ENCODE measurements around the gene UST.
"Not testable (repeated sequence)": the region's sequence is repeated elsewhere in the genome, so short reads cannot be mapped to it uniquely, and the experiment has no call there.

The UST gene

GRCh38 chr6:148846778-148847761, 100.2 kb downstream of the UST start:
- no peaks in the 10 kb centered on the region for H3K27me3 Mint-ChIP-seq
- H3K36me3 Mint-ChIP-seq (ENCODE audit: insufficient read depth) = no peaks in the 10 kb centered on the region
- H3K9me3 Mint-ChIP-seq = no peaks in the 10 kb centered on the region
- DNase-seq = no peak
- H3K4me1 Mint-ChIP-seq (ENCODE audit: low read depth in 2 of 2) = peaks cover 5 to 16% of the 10 kb centered on the region in 2 donors
- H3K27ac Mint-ChIP-seq = peak overlapping the region in 1 of 2 donors; percentile 25
- ATAC-seq (replicated peaks) = no peak
- no peak overlapping the region for H3K4me3 Mint-ChIP-seq

GRCh38 chr6:148848915-148849314, 102.1 kb downstream of the UST start:
- H3K4me1 Mint-ChIP-seq (ENCODE audit: low read depth in 2 of 2) = peaks cover 5 to 9% of the 10 kb centered on the region in 2 donors
- ATAC-seq (replicated peaks) (no peak), DNase-seq (no peak)
- no peaks in the 10 kb centered on the region for H3K9me3 Mint-ChIP-seq
- H3K36me3 Mint-ChIP-seq (ENCODE audit: insufficient read depth) = no peaks in the 10 kb centered on the region
- no peak overlapping the region for H3K27ac Mint-ChIP-seq
- no peaks in the 10 kb centered on the region for H3K27me3 Mint-ChIP-seq
- no peak overlapping the region for H3K4me3 Mint-ChIP-seq

- not testable (repeated sequence) for DNase-seq; H3K36me3 Mint-ChIP-seq (ENCODE audit: insufficient read depth); H3K27ac Mint-ChIP-seq; ATAC-seq (replicated peaks); H3K4me3 Mint-ChIP-seq; H3K9me3 Mint-ChIP-seq; H3K27me3 Mint-ChIP-seq
- H3K4me1 Mint-ChIP-seq (ENCODE audit: low read depth in 2 of 2) = peaks cover 5 to 10% of the 10 kb centered on the region in 2 donors
These were observed 102.6 kb downstream of the UST start for GRCh38 chr6:148849449-148849848.

- H3K27me3 Mint-ChIP-seq = no peaks in the 10 kb centered on the region
- no peak overlapping the region for H3K27ac Mint-ChIP-seq
- H3K36me3 Mint-ChIP-seq (ENCODE audit: insufficient read depth) = no peaks in the 10 kb centered on the region
- no peaks in the 10 kb centered on the region for H3K9me3 Mint-ChIP-seq
- H3K4me3 Mint-ChIP-seq = no peak overlapping the region
- H3K4me1 Mint-ChIP-seq (ENCODE audit: low read depth in 2 of 2) = peaks cover 7 to 11% of the 10 kb centered on the region in 2 donors
- DNase-seq (no peak), ATAC-seq (replicated peaks) (no peak)
These were observed 104.1 kb downstream of the UST start for GRCh38 chr6:148850964-148851363.

- ATAC-seq (replicated peaks) (no peak), DNase-seq (no peak)
- Mint-ChIP-seq H3K9me3 (no peaks in the 10 kb centered on the region), H3K36me3 (ENCODE audit: insufficient read depth) (no peaks in the 10 kb centered on the region), H3K27me3 (no peaks in the 10 kb centered on the region), H3K27ac (no peak overlapping the region), H3K4me3 (no peak overlapping the region), H3K4me1 (ENCODE audit: low read depth in 2 of 2) (peaks cover 5 to 11% of the 10 kb centered on the region in 2 donors)
These were observed 105.1 kb downstream of the UST start for GRCh38 chr6:148851683-148852556.

GRCh38 chr6:148852688-148853087, 105.9 kb downstream of the UST start:
- Mint-ChIP-seq H3K27me3 (no peaks in the 10 kb centered on the region), H3K27ac (no peak overlapping the region), H3K4me1 (ENCODE audit: low read depth in 2 of 2) (peaks cover 10 to 17% of the 10 kb centered on the region in 2 donors), H3K9me3 (no peaks in the 10 kb centered on the region), H3K4me3 (no peak overlapping the region), H3K36me3 (ENCODE audit: insufficient read depth) (no peaks in the 10 kb centered on the region)
- DNase-seq = no peak
- no peak for ATAC-seq (replicated peaks)

- not testable (repeated sequence) for H3K36me3 Mint-ChIP-seq (ENCODE audit: insufficient read depth); ATAC-seq (replicated peaks); H3K27me3 Mint-ChIP-seq; DNase-seq; H3K9me3 Mint-ChIP-seq; H3K4me3 Mint-ChIP-seq; H3K27ac Mint-ChIP-seq
- peaks cover 10 to 21% of the 10 kb centered on the region in 2 donors for H3K4me1 Mint-ChIP-seq (ENCODE audit: low read depth in 2 of 2)
These were observed 106.3 kb downstream of the UST start for GRCh38 chr6:148853113-148853512.

- Mint-ChIP-seq H3K27ac (peak overlapping the region in 1 of 2 donors; percentile 19), H3K36me3 (ENCODE audit: insufficient read depth) (no peaks in the 10 kb centered on the region), H3K9me3 (no peaks in the 10 kb centered on the region), H3K4me1 (ENCODE audit: low read depth in 2 of 2) (peaks cover 13 to 28% of the 10 kb centered on the region in 2 donors), H3K4me3 (no peak overlapping the region), H3K27me3 (no peaks in the 10 kb centered on the region)
- DNase-seq = no peak
- ATAC-seq (replicated peaks) = no peak
These were observed 107.3 kb downstream of the UST start for GRCh38 chr6:148854096-148854495.

- H3K9me3 Mint-ChIP-seq = no peaks in the 10 kb centered on the region
- H3K36me3 Mint-ChIP-seq (ENCODE audit: insufficient read depth) = no peaks in the 10 kb centered on the region
- DNase-seq (no peak), ATAC-seq (replicated peaks) (no peak)
- peaks cover 13 to 25% of the 10 kb centered on the region in 2 donors for H3K4me1 Mint-ChIP-seq (ENCODE audit: low read depth in 2 of 2)
- no peak overlapping the region for H3K27ac Mint-ChIP-seq
- no peak overlapping the region for H3K4me3 Mint-ChIP-seq
- H3K27me3 Mint-ChIP-seq = no peaks in the 10 kb centered on the region
These were observed 108.2 kb downstream of the UST start for GRCh38 chr6:148854992-148855391.

- no peaks in the 10 kb centered on the region for H3K36me3 Mint-ChIP-seq (ENCODE audit: insufficient read depth)
- no peak overlapping the region for H3K4me3 Mint-ChIP-seq
- ATAC-seq (replicated peaks) = no peak
- no peaks in the 10 kb centered on the region for H3K9me3 Mint-ChIP-seq
- no peak overlapping the region for H3K27ac Mint-ChIP-seq
- peaks cover 13 to 25% of the 10 kb centered on the region in 2 donors for H3K4me1 Mint-ChIP-seq (ENCODE audit: low read depth in 2 of 2)
- no peaks in the 10 kb centered on the region for H3K27me3 Mint-ChIP-seq
- no peak for DNase-seq
These were observed 108.9 kb downstream of the UST start for GRCh38 chr6:148855744-148856143.

GRCh38 chr6:148857798-148858390, 111.1 kb downstream of the UST start:
- ATAC-seq (replicated peaks) (no peak), DNase-seq (no peak)
- Mint-ChIP-seq H3K27me3 (no peaks in the 10 kb centered on the region), H3K9me3 (no peaks in the 10 kb centered on the region), H3K4me1 (ENCODE audit: low read depth in 2 of 2) (peaks cover 20 to 44% of the 10 kb centered on the region in 2 donors), H3K36me3 (ENCODE audit: insufficient read depth) (no peaks in the 10 kb centered on the region), H3K27ac (no peak overlapping the region), H3K4me3 (no peak overlapping the region)

GRCh38 chr6:148864132-148864531, 117.3 kb downstream of the UST start:
- not testable (repeated sequence) for H3K4me3 Mint-ChIP-seq; ATAC-seq (replicated peaks); DNase-seq; H3K9me3 Mint-ChIP-seq; H3K27me3 Mint-ChIP-seq; H3K36me3 Mint-ChIP-seq (ENCODE audit: insufficient read depth); H3K27ac Mint-ChIP-seq
- peaks cover 24 to 50% of the 10 kb centered on the region in 2 donors for H3K4me1 Mint-ChIP-seq (ENCODE audit: low read depth in 2 of 2)

- no peak for ATAC-seq (replicated peaks)
- H3K36me3 Mint-ChIP-seq (ENCODE audit: insufficient read depth) = no peaks in the 10 kb centered on the region
- no peaks in the 10 kb centered on the region for H3K9me3 Mint-ChIP-seq
- no peak overlapping the region for H3K4me3 Mint-ChIP-seq
- DNase-seq = no peak
- H3K27me3 Mint-ChIP-seq = no peaks in the 10 kb centered on the region
- no peak overlapping the region for H3K27ac Mint-ChIP-seq
- H3K4me1 Mint-ChIP-seq (ENCODE audit: low read depth in 2 of 2) = peaks cover 27 to 57% of the 10 kb centered on the region in 2 donors
These were observed 118.1 kb downstream of the UST start for GRCh38 chr6:148864941-148865340.

All from effector memory CD8-positive, alpha-beta T cell (primary cell).